Stimulated activated CD4-positive, alpha-beta T cell treated with anti-CD3 and anti-CD28 coated beads, Interleukin-2, amount 100 ng/mL, for 24 hours (primary cell): ENCODE results near the gene TIGAR.

Experiments
- DNase-seq, 2 donors: peaks; one replicate each; pipeline ENCODE4 v3.0.0-alpha.2; 2020

TIGAR gene

GRCh38 chr12:4283512-4284255, 37.3 kb upstream of the TIGAR start:
- DNase-seq = no peak

GRCh38 chr12:4284306-4284705, 36.7 kb upstream of the TIGAR start:
- DNase-seq = no peak

GRCh38 chr12:4285070-4285469, 35.9 kb upstream of the TIGAR start:
- DNase-seq = no peak

GRCh38 chr12:4286228-4286627, 34.8 kb upstream of the TIGAR start:
- DNase-seq = no peak

GRCh38 chr12:4286771-4287317, 34.2 kb upstream of the TIGAR start:
- DNase-seq = no peak

GRCh38 chr12:4287325-4288211, 33.4 kb upstream of the TIGAR start:
- DNase-seq = no peak

GRCh38 chr12:4288296-4289131, 32.5 kb upstream of the TIGAR start:
- DNase-seq = no peak

- DNase-seq = no peak
Measured at GRCh38 chr12:4289231-4289878, 31.7 kb upstream of the TIGAR start.

GRCh38 chr12:4289998-4290790, 30.8 kb upstream of the TIGAR start:
- no peak for DNase-seq

GRCh38 chr12:4292341-4293073, 28.5 kb upstream of the TIGAR start:
- DNase-seq = no peak

- DNase-seq = peak; percentile 59 to 61
Measured at GRCh38 chr12:4293299-4293965, 27.6 kb upstream of the TIGAR start.

- DNase-seq = no peak
Measured at GRCh38 chr12:4293966-4294505, 27.0 kb upstream of the TIGAR start.

GRCh38 chr12:4296751-4297150, 24.3 kb upstream of the TIGAR start:
- no peak for DNase-seq

GRCh38 chr12:4297617-4298016, 23.4 kb upstream of the TIGAR start:
- no peak for DNase-seq

- no peak for DNase-seq
Measured at GRCh38 chr12:4300883-4301282, 20.1 kb upstream of the TIGAR start.

- DNase-seq = no peak
Measured at GRCh38 chr12:4301932-4302501, 19.0 kb upstream of the TIGAR start.

- DNase-seq = no peak
Measured at GRCh38 chr12:4302881-4303280, 18.1 kb upstream of the TIGAR start.

GRCh38 chr12:4303750-4304149, 17.3 kb upstream of the TIGAR start:
- no peak for DNase-seq

- peak in 1 of 2 donors; percentile 35 for DNase-seq
Measured at GRCh38 chr12:4307593-4308333, 13.2 kb upstream of the TIGAR start.
